Limb (tissue), 2 donors: ENCODE data around the gene TEP1.

Experiments
- DNase-seq, 2 donors: peaks; one replicate each; pipeline ENCODE4 v3.0.0-alpha.2; 2016; ENCODE audit errors: extremely low spot score in 2 of 2

TEP1 gene

GRCh38 chr14:20434701-20435581, 21.6 kb upstream of the TEP1 start:
- peak in 1 of 2 donors; percentile 54 for DNase-seq

GRCh38 chr14:20429801-20430669, 16.7 kb upstream of the TEP1 start:
- no peak for DNase-seq

DNA sequence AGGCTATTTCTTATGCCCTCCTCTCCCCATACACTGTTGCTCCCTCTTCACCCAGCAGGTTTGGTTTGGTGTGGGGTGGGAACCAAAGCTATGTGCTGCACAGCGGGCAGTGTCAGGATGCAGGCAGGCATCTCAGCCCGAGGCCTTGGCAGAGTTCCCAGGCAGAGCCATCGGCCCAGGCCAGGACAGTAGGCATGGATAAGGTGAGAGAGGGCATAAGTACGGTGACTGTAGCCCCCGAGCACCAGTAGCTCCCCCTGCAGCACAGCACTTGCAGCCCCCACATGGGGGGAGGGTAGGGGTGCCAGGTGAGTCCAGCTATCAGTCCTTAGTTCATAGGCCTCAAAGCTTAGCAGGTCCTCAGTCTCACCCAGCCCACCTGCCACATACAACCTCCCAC, 15.5 kb upstream of the TEP1 start:
- DNase-seq = no peak

GRCh38 chr14:20428010-20428365, 14.7 kb upstream of the TEP1 start:
- no peak for DNase-seq

GRCh38 chr14:20427231-20428009, 14.1 kb upstream of the TEP1 start:
- DNase-seq = no peak

DNA sequence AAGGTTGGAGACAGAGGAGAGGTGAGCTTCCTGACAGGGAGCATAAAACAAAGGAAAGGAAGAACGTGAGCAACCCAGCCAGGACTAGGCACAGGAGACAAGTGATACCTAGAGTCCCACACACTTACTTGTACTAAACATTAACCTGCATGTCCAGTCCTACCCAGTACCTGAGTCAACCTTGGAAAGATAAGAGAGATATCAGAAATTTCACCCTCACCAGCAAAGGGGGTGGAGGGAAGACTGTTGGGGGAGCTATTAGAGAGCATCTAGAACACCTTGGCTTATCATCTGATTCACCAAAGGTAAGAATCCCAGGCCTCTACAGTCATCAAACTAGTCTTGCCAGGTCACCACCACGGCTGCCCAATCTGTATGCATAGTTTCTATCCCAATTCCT, 11.6 kb upstream of the TEP1 start:
- no peak for DNase-seq

DNA sequence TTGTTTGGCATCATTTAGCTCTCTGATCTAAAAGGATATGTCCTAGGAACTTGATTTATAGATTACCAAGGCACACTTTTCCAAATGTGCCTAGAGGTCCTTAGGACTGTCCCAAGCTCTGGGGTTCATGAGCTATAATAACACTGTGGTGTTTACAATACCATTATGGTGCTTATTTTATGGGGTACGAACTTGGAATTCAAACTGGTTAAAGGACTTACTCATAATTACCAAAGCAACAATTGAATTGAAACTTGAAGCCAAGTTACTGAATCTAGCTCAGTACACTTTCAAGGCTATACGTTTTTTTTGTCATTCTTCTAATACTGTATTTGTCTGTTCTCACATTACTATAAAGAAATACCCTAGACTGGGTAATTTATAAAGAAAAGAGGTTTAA, 9.6 kb upstream of the TEP1 start:
- no peak for DNase-seq

DNA sequence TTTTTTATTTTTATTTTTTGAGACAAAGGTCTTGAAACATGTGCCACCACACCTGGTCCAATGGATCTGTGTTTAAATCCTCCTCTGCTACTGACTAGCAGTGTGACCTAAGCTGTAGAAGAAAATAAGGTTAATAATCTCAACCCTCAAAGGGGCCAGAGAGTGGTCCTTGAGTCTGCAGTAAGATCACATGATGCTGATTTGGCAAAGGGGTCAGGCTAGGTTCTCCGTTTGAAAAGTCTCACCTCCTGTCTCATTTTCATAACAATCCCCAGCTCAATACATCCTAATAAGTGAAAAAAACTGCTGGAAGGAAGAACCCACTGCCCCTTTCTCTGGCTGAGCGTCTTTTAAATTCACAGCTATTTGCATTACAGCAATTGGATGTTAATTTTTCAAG, 8.0 kb upstream of the TEP1 start:
- DNase-seq = no peak

GRCh38 chr14:20419419-20419818, 6.1 kb upstream of the TEP1 start:
- DNase-seq = no peak

- DNase-seq = no peak
Measured at GRCh38 chr14:20418501-20418909, 5.2 kb upstream of the TEP1 start.

DNA sequence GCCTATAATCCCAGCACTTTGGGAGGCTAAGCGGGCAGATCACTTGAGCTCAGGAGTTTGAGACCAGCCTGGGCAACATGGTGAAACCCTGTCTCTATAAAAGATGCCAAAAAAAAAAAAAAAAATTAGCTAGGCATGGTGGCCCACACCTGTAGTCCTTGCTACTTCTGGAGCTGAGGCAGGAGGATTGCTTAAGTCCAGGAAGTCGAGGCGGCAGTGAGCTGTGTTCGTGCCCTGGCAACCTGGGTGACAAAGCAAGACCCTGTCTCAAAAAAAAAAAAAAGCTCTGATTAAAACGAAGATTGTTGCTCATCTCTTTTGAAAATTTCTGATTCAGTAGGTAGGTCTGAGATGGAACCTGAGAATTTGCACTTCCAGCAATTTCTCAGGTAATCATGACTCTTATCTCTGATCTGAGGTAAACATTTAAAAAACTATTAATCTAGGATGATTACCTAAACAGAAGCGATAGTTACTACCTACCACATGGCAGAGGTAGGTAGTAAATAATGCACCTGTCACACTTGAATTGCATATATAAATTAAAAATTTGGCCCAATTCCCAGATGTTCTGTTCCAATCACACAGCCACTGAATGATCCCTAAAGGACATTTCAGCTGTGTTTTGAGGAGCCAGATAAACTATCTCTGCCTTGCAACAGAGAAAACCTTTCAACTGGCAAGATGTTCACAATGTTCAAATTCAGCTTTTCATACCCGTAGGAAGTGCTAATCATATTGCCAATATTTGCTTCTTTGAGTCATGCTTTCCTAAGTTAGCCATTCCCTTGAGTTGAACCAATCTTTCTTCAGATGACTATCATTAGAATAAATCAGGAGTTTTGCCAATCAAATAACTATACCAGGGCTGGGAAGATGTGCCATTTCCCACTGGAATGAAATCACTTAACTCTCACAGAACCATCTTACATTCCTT, 4.2 kb upstream of the TEP1 start:
- no peak for DNase-seq

DNA sequence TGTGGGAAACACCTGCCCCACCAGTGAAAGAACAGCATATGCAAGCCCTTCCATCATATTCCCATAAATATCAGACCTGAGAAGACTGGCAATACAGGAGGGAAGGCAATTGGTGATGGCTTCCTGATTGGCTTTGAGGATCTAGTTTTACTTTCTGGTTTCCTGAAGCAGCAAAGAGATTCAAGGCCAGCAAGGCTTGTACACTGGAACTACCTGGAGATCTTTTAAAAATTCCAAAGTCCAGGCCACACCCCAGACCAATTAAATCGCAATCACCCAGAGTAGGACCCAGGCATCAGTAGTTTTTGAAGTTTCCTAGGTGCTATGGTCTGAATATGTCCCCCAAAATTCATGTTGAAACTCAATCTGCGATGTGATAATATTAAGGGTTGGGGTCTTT, 2.9 kb upstream of the TEP1 start:
- DNase-seq = no peak

DNA sequence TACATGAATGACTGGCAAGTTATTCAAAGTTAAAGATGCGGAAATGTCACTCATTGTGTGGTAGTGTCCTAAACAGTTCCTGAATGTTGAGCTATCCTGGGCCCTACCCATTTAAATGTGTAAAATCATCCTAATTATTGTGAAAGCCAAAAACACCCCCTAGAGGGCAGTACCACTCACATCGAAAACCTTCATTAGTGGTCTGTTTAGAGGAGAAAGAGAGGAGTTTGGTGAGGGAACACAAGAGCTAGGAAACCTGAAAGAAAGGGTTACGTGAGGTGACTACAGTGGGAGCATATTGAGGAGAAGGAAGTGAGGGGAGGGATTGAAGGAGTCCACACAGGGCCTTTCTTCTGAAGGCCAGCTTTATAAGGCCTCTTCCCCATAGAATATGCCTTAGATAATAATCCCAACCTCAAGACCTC, 2.5 kb upstream of the TEP1 start:
- peak in 1 of 2 donors; percentile 36 for DNase-seq

DNA sequence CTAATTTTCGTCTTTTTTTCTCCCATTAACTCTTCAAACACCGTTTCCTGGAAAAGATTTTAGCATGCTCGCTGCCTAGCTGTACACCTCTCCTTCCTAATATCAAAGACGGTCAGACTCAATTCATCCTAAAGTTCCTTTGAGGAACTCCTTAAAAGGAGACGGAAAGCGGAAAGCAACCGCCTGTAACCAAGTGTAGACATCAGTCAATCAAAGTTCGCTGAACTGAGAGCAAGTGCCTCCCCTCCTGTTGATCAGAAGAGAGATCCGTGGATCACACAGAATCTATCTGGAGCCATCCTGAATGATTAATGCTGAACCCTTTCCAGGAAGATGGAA, 412 bp upstream of the TEP1 start:
- DNase-seq = peak in 1 of 2 donors; percentile 18

- DNase-seq = no peak
Measured at GRCh38 chr14:20412411-20412810, 890 bp downstream of the TEP1 start.

GRCh38 chr14:20409226-20409625, 4.1 kb downstream of the TEP1 start:
- DNase-seq = no peak

GRCh38 chr14:20403521-20403920, 9.8 kb downstream of the TEP1 start:
- no peak for DNase-seq

DNA sequence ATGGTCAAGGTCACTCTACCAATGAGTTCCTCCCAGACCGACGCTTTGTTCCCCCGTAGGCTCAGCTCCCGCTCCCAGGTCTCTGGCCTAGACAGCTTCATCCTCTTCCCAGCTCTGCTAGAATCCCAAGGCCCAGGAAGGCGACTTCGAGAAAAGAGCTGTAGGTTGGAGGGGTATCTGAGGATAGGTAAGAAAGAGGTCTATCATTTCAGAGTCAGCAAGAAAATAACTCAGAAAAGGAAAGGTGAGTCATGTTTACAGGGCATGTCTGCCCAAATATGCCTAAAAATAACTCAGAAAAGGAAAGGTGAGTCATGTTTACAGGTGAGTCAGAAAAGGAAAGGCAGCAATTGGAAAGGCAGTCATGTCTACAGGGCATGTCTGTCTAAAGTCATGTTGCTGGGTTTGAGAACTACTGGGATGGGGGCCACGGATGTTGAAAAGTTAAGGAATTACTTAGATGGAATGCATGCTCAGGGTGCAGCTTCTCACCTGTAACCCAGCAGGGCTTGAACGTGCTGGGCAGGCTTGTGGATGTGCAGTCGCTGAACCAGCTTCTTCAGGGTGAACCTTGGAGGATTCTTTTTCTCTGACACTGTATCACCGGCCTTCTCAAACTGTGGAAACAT, 12.2 kb downstream of the TEP1 start:
- DNase-seq = no peak

DNA sequence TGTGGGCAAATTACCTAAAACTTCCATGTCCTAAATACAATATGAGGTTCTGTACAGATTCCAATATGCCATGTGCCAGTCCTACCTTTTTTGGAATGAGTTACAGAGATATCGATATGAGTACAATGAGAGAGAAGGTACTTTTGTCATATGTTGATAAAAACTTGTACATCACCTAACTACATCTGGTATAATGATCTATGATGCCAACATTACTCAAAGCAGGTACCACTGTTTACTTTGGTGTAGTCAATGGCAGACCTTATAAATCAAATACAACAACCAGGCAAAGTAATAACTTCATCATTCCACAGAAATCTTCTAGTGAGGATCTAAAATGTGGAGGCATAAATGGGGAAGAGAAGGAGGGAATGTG, 12.7 kb downstream of the TEP1 start:
- DNase-seq = no peak

- DNase-seq = no peak
Measured at GRCh38 chr14:20397511-20397910, 15.8 kb downstream of the TEP1 start.
